Stimulated activated memory B cell treated with anti-CD40 and anti-IgM and Interleukin-4, amounts not matched to agents 10 μg/mL and 1 μg/mL and 100 μg/mL, for 72 hours (primary cell): Measurements from ENCODE around the gene HMCES.

Experiments used
- ATAC-seq: fragments of 150-1000 bp; cut with Tn5 transposase; 2 replicates; pipeline ENCODE4 v1.10.0; 2021
- H3K27ac Mint-ChIP-seq: one replicate; pipeline ENCODE4 v1.8.0; 2022; ENCODE audit warnings: mild to moderate bottlenecking, mixed read lengths
- H3K27me3 Mint-ChIP-seq: one replicate; pipeline ENCODE4 v1.8.0; 2022; ENCODE audit warnings: mixed read lengths
- H3K36me3 Mint-ChIP-seq: one replicate; pipeline ENCODE4 v1.8.0; 2022; ENCODE audit warnings: mixed read lengths
- H3K4me1 Mint-ChIP-seq: one replicate; pipeline ENCODE4 v1.8.0; 2022; ENCODE audit warnings: mixed read lengths
- H3K4me3 Mint-ChIP-seq: one replicate; pipeline ENCODE4 v1.8.0; 2022; ENCODE audit warnings: mild to moderate bottlenecking, moderate library complexity, mixed read lengths
- H3K9me3 Mint-ChIP-seq: one replicate; pipeline ENCODE4 v1.8.0; 2022; ENCODE audit warnings: mixed read lengths

The HMCES gene

DNA sequence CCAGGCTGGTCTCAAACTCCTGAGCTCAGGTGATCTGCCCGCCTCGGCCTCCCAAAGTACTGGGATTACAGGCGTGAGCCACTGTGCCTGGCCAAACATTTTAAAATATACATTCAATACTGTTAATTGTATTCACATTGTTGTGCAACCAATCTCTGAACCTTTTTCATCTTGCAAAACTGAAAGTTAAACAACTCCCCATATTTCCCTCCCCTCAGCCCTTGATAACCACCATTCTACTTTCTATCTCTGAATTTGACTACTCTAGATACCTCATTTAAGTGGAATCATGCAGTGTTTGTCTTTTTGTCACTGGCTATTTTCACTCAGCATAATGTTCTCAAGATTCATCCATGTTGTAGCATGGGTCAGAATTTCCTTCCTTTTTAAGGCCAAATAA lies 30.0 kb downstream of the HMCES start:
- H3K36me3 Mint-ChIP-seq = no peaks in the 10 kb centered on the region

DNA sequence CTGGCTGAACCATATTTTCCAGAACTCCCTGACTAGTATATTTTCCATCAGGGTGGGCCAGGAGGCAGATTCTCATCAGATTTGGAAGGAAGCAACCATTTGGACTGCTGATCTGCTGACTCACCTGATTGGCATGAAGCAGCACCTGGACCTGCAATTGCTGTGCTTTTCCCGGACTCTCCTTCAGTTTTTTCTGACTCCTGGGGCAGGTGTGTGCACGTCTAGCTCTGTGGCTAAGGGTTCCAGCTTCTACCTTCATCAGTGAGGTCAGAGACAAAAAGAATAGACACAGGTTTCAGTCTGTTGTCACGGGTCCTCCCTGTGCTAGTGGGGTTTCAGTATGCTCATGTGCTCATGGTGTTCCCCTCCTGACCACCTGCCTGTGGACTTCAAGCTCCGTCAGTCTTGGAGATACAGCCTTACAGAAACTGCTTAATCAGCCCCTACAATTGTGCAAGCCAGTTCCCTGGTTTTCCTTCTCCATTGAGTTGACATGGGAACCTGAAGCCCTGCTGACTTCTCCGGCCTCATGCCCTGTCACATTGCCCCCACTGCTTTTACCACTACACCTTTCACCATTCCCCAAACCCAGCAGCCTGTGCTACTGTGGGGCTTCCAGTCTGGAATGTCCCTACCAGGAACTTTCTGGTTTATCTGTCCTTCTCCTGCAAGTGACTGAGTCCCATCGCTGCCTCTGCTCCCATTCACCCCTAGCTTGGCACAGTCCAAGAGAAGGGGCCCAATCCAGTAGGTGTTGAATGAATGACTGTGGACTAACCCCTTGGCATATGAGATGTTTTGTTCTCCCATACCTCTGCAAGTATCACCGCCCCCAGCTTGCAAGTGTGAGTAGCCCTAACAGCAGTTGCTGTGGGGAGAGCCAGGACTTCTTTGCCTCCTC lies 31.7 kb downstream of the HMCES start:
- H3K4me3 Mint-ChIP-seq = no peak overlapping the region
- no peaks in the 10 kb centered on the region for H3K27me3 Mint-ChIP-seq
- H3K4me1 Mint-ChIP-seq = peaks cover 23% of the 10 kb centered on the region
- no peak overlapping the region for H3K27ac Mint-ChIP-seq
- no peaks in the 10 kb centered on the region for H3K36me3 Mint-ChIP-seq
- ATAC-seq = no peak
- no peaks in the 10 kb centered on the region for H3K9me3 Mint-ChIP-seq

More for the DNA sequence above, 30.0 kb downstream of the HMCES start:
- no peak for ATAC-seq
- no peaks in the 10 kb centered on the region for H3K9me3 Mint-ChIP-seq
- no peak overlapping the region for H3K27ac Mint-ChIP-seq
- peaks cover 24% of the 10 kb centered on the region for H3K4me1 Mint-ChIP-seq
- H3K4me3 Mint-ChIP-seq = no peak overlapping the region
- no peaks in the 10 kb centered on the region for H3K27me3 Mint-ChIP-seq

DNA sequence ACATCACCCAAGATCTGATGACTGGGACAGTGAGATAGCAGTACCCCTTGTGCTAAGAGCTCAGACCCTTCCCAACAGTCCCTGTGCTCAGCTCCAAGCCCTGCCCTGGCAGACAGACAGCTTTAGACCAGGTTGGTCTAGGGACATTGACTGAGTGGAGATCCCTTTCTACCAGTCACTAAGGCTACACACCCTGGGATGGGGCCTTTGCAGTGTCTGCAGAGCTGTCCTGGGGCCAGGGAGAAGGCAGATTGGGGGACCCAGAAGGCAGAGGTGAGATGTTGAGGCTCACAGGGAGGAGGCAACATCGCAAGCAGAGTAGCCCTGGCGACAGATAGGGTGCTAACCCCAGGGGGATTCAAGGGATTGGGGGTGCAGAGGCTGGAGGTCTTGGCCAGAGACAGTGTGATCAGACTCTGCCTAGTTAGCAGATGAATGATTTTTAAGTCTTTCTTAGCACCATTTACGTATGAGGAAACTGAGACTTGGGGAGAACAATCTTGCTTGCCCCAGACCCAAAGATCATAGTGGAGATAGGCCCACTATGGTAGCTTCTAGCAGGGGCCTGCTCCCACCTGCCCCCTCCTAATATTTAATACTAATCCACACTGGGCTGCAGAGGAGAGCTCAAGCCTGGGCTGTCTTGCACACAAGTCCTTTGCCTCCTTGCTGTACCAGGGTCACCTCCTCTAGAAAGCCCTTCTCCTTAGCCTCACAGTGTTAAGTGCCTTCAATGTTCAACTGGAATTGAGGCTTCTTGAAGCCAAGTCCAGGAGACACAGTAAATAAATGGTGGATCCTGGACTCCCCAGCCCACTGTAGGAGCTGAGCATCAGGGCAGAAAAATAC lies 32.6 kb downstream of the HMCES start:
- Mint-ChIP-seq H3K27me3 (no peaks in the 10 kb centered on the region), H3K4me3 (no peak overlapping the region), H3K9me3 (no peaks in the 10 kb centered on the region), H3K27ac (no peak overlapping the region), H3K4me1 (peaks cover 13% of the 10 kb centered on the region), H3K36me3 (no peaks in the 10 kb centered on the region)
- ATAC-seq = no peak

DNA sequence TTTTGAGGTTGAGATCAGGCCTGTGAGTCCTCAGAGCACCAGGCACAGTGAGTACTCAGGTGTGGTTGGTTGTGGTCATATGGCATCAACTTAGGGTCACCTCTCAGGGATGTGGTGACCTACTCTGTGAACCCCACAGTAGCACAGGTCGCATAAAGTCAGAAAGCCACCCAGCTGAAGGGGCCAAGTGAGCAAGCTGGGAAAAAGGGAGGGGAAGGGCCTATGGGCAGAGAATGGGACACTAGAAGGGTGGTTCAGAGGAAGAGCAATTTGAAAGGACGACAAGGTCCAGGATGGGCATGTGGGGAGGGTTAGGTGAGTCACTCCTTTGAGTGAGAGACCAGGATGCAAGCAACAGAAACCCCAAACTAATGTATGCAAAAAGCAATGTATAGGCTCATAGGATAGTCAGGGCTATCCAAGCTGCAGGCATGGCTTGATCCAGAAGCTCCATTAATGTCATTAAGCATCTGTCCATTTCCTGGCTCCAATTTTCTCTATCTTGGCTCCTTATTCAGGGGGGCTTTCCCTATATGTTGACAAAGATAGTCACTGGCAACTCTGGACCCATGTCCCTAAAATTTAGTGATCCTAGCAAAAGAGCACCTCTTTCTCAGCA lies 33.5 kb downstream of the HMCES start:
- H3K4me1 Mint-ChIP-seq = peaks cover 11% of the 10 kb centered on the region
- ATAC-seq = no peak
- H3K36me3 Mint-ChIP-seq = no peaks in the 10 kb centered on the region
- no peak overlapping the region for H3K27ac Mint-ChIP-seq
- peaks cover 1% of the 10 kb centered on the region for H3K27me3 Mint-ChIP-seq
- no peak overlapping the region for H3K4me3 Mint-ChIP-seq
- H3K9me3 Mint-ChIP-seq = no peaks in the 10 kb centered on the region

DNA sequence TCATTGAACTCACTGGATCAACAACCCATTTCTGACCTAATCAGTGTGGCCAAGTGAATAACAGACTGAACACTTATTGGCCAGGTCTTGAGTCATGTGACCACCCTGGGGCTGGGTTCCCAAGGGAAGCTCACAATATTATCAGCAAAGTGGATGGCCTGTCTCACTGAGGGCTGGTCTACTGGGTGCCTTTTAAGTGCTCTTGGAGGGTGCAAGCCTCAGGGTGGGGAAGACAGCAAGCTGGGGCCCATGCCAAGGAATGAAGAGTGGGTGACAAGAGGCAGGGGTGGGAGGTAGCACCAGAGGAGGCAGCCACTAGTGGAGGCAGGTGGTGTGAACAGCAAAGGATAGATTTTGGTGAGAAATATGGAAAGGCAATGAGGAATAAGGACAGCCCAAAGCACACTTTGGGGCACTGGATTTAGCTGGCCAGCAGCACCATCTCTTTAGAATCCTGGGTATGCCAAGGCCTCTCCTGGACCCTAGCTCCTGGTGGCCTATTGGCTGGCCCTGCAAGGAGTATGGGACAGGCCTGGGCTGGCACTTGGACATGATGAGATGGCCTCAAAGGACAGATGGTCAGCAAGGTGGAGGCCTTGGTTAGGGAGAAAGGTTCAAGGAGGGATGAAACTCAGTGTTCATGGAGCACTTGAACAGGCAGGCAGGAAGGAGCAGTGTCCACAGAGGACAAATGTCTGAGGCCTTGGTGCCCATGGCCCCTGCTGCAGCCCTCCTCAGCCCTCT lies 34.2 kb downstream of the HMCES start:
- Mint-ChIP-seq H3K27ac (no peak overlapping the region), H3K9me3 (no peaks in the 10 kb centered on the region), H3K27me3 (peaks cover 9% of the 10 kb centered on the region), H3K4me3 (no peak overlapping the region), H3K36me3 (no peaks in the 10 kb centered on the region), H3K4me1 (peaks cover 11% of the 10 kb centered on the region)
- no peak for ATAC-seq

DNA sequence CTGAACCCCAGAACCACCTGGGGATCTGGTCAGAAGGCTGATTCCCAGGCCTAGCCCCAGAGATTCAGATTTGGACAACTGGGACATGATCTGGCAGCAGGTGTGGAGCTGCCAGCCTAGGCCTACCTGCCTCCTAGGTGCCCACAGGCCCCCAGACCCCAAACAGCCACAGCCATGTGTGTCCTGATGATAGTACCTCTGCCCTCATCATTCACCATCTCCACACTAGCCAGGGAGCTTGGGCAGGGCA lies 34.7 kb downstream of the HMCES start:
- Mint-ChIP-seq H3K9me3 (no peaks in the 10 kb centered on the region), H3K27me3 (peaks cover 14% of the 10 kb centered on the region), H3K27ac (no peak overlapping the region), H3K36me3 (no peaks in the 10 kb centered on the region), H3K4me1 (peaks cover 11% of the 10 kb centered on the region), H3K4me3 (no peak overlapping the region)
- ATAC-seq = no peak

DNA sequence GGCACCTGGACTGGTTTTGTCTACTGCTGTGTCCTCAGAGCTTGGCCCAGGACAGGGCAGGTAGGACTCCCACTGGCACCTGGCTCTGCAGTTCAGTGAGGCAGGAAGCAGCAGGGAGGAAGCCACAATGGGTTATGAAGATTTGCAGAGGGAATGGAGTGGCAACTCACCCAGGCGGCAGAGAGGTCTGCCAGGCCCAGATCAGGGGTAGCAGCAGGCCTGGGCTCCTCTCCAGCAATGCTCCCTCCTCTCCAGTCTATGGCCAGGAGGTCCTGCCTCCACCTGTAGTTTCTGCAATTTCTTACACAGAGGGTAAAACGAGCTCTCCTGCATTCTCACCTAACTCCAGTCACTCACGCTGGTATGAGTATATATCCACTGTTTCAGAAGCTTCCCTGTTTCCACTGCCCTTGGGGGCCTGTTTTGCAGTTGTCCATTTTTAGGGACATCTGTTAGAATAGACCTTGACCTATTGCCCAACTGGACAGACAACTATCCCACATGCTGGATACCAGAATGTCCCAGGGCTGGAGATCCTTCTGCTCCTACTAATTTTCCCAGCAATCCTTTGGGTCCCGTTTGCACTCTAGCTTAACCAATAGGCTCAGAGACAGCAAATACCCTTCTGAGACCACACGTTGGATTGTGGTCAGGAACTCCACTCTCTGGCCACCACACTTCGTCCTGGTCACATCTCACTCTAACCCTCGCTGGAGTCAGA lies 35.2 kb downstream of the HMCES start:
- H3K27ac Mint-ChIP-seq = no peak overlapping the region

DNA sequence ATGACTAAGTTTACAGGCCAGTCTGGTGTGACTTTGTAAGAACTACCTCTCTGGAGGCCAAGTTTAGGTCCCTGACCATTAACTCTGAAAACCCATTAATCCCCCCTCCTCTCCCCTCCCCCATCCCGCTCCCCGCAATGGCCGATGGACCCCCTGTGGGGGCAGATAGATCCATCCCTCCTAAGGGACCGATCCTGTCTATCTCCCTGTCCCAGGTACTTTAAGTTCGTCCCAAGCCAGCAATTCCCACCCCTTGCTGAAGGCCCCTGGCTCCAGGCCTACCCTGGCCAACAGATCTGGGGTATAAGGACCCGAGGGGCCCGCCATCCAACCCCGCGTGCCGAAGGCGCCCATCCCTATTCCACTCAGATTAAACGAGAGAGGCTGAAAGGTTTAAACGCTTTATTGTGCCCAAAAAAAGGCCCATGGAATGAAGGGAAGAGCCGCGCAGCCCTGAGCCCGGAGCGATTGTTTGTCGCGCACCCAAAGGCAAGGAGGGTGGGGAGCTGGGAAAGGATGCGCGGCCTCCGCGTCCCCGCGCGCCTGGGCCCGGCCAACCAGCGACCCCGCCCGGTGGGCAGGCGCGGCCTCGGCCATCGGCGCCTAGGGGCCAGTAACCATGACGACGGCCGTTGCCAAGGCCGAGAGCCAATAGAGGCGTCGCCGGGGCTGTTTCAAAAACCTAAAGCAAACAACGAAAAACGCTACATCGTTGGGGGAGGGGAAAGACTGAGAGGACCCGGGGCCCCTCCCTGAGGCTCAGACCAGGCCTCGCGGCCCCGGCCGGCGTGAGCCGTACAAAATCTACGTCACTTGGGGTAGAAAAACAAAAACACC lies 35.9 kb downstream of the HMCES start:
- Mint-ChIP-seq H3K27ac (no peak overlapping the region), H3K4me1 (peaks cover 15% of the 10 kb centered on the region), H3K4me3 (peak overlapping the region; percentile 76), H3K36me3 (no peaks in the 10 kb centered on the region), H3K9me3 (no peaks in the 10 kb centered on the region), H3K27me3 (peaks cover 22% of the 10 kb centered on the region)
- peak; percentile 31 for ATAC-seq

More for the DNA sequence above, 35.2 kb downstream of the HMCES start:
- no peak for ATAC-seq
- Mint-ChIP-seq H3K36me3 (no peaks in the 10 kb centered on the region), H3K4me1 (peaks cover 14% of the 10 kb centered on the region), H3K4me3 (peak overlapping the region; percentile 15), H3K9me3 (no peaks in the 10 kb centered on the region), H3K27me3 (peaks cover 18% of the 10 kb centered on the region)

DNA sequence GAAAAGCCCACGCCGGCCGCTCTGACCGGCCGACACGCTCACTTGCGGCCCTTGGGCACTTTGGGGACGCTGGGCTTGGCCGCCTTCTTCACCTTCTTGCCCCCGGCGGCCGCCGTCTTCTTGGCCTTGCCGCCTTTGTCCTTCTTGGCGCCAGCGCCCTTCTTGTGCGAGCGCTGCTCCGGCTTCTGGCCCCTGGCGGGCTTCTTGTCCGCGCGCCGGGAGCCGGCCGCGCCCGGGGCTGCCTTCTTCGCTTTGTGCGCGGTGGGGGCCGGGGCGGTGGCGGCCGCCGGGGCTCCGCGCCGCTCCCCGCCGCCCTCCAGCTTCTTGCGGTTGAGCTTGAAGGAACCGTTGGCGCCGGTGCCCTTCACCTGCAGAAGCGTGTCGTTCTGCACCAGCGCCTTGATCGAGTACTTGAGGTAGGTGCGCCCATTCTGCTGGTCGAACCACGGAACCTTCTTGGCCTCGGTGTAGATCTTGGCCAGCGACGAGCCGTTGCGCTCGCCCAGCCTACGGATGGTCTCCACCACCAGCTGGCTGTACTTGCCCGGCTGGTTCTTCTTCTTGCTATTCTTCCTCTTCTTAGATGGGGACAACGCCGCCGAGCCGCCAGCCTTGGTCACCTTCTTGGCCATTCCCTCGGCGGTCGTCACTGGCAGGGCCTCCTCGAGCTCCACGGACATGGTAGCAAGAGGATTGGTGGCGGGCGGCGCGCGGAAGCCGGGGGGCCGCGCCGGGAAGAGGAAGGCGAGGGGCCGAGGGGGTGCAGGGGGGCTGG lies 36.7 kb downstream of the HMCES start:
- Mint-ChIP-seq H3K9me3 (no peaks in the 10 kb centered on the region), H3K27ac (peak overlapping the region; percentile 60), H3K4me1 (peaks cover 15% of the 10 kb centered on the region), H3K4me3 (peak overlapping the region; percentile 84), H3K27me3 (peaks cover 22% of the 10 kb centered on the region), H3K36me3 (no peaks in the 10 kb centered on the region)
- peak; percentile 10 for ATAC-seq

DNA sequence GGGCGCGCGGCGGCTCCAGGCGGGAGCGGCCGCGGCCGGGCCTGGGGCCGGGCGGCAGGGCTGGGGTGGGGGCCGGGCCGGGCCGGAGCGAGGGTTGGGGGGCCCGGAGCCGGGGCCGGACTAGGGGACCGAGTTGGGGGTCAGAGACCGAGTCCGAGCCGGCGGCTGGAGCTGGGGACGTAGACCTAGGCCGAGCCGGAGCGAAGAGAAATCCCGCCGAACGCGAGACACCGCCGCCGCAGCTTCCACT lies 37.3 kb downstream of the HMCES start:
- peaks cover 22% of the 10 kb centered on the region for H3K27me3 Mint-ChIP-seq
- peak overlapping the region; percentile 84 for H3K4me3 Mint-ChIP-seq
- no peaks in the 10 kb centered on the region for H3K36me3 Mint-ChIP-seq
- peaks cover 15% of the 10 kb centered on the region for H3K4me1 Mint-ChIP-seq
- peak overlapping the region; percentile 60 for H3K27ac Mint-ChIP-seq
- no peak for ATAC-seq
- no peaks in the 10 kb centered on the region for H3K9me3 Mint-ChIP-seq

DNA sequence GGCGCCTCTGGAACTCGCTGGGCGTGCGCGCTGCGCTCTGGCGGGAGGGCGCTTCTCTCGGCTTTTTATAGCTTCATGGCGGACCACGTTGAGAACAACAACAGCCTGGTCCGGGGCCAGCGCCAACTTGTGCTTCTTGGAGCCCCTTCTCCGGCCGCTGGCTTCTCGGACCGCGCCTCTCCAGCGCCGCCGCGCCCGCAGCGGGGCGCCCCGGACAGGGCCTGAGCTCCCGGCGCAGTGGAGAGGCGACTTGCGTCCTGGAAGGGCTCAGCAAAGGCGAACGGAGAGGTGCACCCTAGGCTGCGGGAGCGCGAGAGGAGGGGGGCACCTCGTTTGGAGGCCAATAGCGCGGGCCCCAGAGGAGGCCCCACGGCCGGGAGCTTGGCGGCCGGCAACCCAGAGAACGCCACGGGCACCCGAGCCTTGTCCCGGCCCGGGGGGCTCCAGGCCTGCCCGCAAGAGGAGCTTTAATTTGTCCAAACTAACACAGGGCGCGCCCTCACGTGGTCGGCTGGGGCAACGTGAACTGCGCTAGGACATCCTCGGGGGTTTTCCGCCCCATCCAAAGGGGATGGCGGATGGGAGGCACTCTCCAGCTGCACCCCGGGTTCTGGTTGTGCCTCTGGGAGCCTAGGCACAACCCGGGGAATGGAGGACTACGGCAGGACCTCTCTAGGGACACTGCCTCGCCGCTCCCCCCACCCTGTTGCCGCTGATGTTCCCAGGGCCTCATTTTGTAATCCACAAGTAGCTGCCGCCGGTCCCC lies 37.8 kb downstream of the HMCES start:
- Mint-ChIP-seq H3K36me3 (no peaks in the 10 kb centered on the region), H3K4me3 (peak overlapping the region; percentile 67), H3K9me3 (no peaks in the 10 kb centered on the region), H3K27me3 (peaks cover 22% of the 10 kb centered on the region), H3K4me1 (peaks cover 15% of the 10 kb centered on the region), H3K27ac (peak overlapping the region; percentile 60)
- ATAC-seq = peak; percentile 59

DNA sequence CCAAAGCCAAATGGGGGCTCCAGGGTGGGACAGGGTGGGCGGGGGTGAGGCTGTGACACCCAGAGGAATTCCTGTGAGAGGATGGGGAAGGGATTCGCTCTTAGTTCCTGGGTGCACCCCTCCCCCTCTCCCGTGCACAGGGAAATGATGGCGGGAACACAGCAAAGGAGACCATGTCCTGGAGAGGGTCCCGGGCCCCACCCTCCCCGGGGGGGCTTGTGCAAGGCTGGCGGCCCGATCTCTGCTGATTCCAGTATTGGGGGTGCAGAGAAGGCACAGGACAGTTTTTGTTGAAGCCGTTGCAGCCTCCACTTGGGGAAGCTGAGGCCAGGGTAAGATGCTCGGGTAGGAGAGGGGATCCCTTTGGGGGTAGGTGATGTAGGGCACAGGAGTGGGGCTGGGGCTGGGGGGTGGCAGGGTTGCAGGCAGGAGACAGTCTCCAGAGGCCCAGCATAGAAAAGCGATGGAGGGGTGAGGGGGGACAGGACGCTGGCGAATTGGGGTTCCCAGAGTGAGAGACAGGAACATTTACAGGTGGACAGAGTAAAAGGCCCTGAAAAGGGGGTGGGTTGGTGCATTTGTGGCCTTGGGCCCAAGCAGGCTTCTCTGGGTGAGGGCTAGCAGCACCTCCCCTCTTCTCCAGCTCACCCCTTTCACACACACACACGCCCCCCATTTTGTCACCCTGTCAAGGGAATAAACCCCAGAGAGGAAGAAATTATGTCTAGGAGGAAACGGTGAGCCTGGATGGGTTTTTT lies 38.5 kb downstream of the HMCES start:
- H3K4me3 Mint-ChIP-seq = peak overlapping the region; percentile 41
- no peaks in the 10 kb centered on the region for H3K36me3 Mint-ChIP-seq
- peaks cover 22% of the 10 kb centered on the region for H3K27me3 Mint-ChIP-seq
- H3K27ac Mint-ChIP-seq = no peak overlapping the region
- no peak for ATAC-seq
- H3K4me1 Mint-ChIP-seq = peaks cover 15% of the 10 kb centered on the region
- H3K9me3 Mint-ChIP-seq = no peaks in the 10 kb centered on the region
